GM10847 (cell line): ENCODE measurements around the gene ZNF426.

Experiments
- POLR2A ChIP-seq: IDR thresholded peaks from 2 replicates; pipeline ENCODE4 v1.6.1; 2011; ENCODE audit not compliant: insufficient read length; ENCODE audit errors: extremely low read depth

Gene ZNF426

GRCh38 chr19:9498183-9498902 lies 40.1 kb downstream of the ZNF426 start, which contains the start of gene ZNF560:
Gene ZNF560 (minus strand): TSS chr19:9498616. CDS start chr19:9475313, 23,303 bp downstream.
- TF ChIP-seq POLR2A: no peak

GRCh38 chr19:9494096-9494495 lies 44.3 kb downstream of the ZNF426 start:
- TF ChIP-seq POLR2A: no peak

GRCh38 chr19:9487016-9487415 lies 51.4 kb downstream of the ZNF426 start:
- no peak for TF ChIP-seq POLR2A

- no peak for TF ChIP-seq POLR2A
These were observed 53.3 kb downstream of the ZNF426 start for GRCh38 chr19:9485140-9485539.

GRCh38 chr19:9474975-9475374 lies 63.5 kb downstream of the ZNF426 start:
- no peak for TF ChIP-seq POLR2A
